Activated T-cell treated with anti-CD3 and anti-CD28 coated beads, Interleukin-2, amount 50 U/mL, for 4 hours (primary cell): Measurements from ENCODE around the gene UNC5C. TPM values are rescaled to one million over a fixed set of nuclear protein-coding genes. Genes with fewer than 3 reads are reported as not detected.

ENCODE experiments used
- ATAC-seq, 2 donors: fragments of 200-7000 bp; cut with Tn5 transposase; one replicate each; pipeline ENCODE4 v1.10.0; 2021
- DNase-seq: peaks from one replicate; pipeline ENCODE4 v3.0.0-alpha.2; 2020
- H3K27me3 Mint-ChIP-seq: one replicate; pipeline ENCODE4 v1.8.0; 2021; ENCODE audit warnings: low read depth, mixed read lengths
- H3K36me3 Mint-ChIP-seq: one replicate; pipeline ENCODE4 v1.8.0; 2022; ENCODE audit warnings: mixed read lengths; ENCODE audit not compliant: insufficient read depth
- H3K4me1 Mint-ChIP-seq: one replicate; pipeline ENCODE4 v1.8.0; 2021; ENCODE audit warnings: low read depth, mixed read lengths
- H3K4me3 Mint-ChIP-seq: one replicate; pipeline ENCODE4 v1.8.0; 2021; ENCODE audit warnings: mild to moderate bottlenecking, moderate library complexity, mixed read lengths
- H3K9me3 Mint-ChIP-seq: one replicate; pipeline ENCODE4 v1.8.0; 2021; ENCODE audit warnings: mixed read lengths
- total RNA-seq, 3 donors: library from RNA; stranded (reverse); gene quantifications; one replicate each; pipeline ENCODE4 v1.2.1, GENCODE V29; 2021

UNC5C gene
- total RNA-seq, 3 donors from 2014 or later, result 0.08 TPM; not detected in 2

DNA sequence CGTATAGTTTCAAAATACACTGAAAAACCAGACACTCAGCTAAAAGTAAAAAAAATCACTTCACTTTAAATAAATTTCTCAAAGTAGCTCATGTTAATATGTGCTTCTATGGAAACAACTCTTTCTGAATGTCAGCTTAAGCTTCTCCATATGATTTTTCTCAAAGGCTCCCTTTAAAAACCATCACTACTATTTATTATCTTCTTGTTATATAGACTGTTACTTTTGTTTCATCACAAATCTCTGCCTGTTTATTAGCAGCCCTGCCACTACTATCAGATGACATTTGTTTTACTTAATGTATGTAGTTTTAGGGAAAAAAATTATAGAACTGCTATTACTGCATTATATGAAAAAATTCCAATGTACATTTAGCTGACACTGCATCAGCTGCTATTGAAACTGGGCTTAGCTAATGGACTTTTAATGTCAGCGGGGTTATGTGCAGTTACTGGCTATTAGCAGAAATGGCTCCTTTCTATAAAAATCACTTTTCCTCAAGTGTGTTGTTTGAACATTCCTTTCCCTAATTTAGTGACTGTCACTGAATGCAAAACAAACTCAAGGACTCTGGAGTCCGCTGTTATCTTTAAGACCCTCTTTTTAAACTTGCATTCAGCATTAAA lies 10.8 kb downstream of the UNC5C start:
- Mint-ChIP-seq H3K4me3 (no peak overlapping the region), H3K27me3 (no peaks in the 10 kb centered on the region), H3K4me1 (no peaks in the 10 kb centered on the region), H3K9me3 (no peaks in the 10 kb centered on the region), H3K36me3 (no peaks in the 10 kb centered on the region)
- DNase-seq, result no peak
- no peak for ATAC-seq

DNA sequence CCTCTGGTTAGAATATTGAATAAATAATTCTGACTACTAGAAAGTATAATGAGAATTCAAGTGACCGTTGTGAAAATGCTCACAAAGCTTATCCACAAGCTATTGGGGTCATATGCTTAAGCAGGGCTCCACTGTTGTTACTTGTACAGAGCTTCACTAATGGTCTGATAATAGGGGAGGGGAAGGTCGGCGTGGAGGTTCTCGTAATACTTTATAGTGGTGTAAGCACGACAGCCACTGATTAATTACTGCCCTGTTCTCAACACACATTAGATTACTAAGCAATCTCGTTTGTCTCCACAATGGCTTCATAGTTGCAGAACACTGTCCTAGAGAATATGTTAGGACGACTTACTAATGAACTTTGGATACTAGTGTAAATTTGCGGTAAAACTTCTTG lies 11.6 kb downstream of the UNC5C start:
- DNase-seq (no peak), ATAC-seq (no peak)
- H3K27me3 Mint-ChIP-seq, result peaks cover 2% of the 10 kb centered on the region
- no peaks in the 10 kb centered on the region for H3K9me3 Mint-ChIP-seq
- no peaks in the 10 kb centered on the region for H3K4me1 Mint-ChIP-seq
- H3K4me3 Mint-ChIP-seq, result no peak overlapping the region
- no peaks in the 10 kb centered on the region for H3K36me3 Mint-ChIP-seq

DNA sequence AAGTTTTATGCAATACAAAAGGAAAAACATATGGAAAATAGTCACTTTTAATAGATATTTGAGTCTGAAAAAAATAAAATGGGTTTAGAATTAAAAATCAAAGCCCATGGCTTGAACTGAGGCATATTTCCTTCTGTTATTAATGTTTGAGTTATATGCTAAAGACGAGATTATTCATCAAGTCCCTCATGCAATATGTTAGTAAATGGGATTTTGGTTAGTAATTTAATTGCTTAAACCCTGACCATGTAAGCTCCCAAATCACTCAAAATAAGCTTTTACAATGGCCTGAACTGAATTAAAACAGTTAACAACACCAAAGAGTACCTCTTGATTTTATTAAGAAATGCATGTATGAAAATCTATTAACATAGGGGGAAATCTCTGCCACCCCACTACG lies 12.1 kb downstream of the UNC5C start:
- H3K4me3 Mint-ChIP-seq, result no peak overlapping the region
- DNase-seq (no peak), ATAC-seq (no peak)
- H3K36me3 Mint-ChIP-seq, result no peaks in the 10 kb centered on the region
- H3K9me3 Mint-ChIP-seq, result no peaks in the 10 kb centered on the region
- H3K27me3 Mint-ChIP-seq, result peaks cover 2% of the 10 kb centered on the region
- H3K4me1 Mint-ChIP-seq, result no peaks in the 10 kb centered on the region

DNA sequence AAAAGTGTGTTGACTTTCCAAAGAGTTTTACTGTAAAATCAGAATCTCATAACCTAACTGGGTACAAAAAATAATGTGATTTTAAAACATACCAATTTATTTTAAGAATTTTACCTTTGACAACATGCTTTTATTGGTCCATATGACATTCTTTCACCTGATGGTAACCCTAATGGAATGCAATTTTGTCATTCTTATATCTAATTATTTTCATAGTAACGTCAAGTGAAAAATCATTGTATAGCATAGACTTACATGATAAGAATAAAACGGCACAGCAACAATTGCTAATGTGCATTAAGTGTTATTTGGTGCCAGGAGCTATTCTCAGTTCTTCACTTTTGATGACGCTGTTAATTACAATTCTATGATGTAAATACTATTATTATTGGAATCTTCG lies 13.6 kb downstream of the UNC5C start:
- DNase-seq (no peak), ATAC-seq (no peak)
- Mint-ChIP-seq H3K27me3 (peaks cover 2% of the 10 kb centered on the region), H3K9me3 (no peaks in the 10 kb centered on the region), H3K4me3 (no peak overlapping the region), H3K4me1 (no peaks in the 10 kb centered on the region), H3K36me3 (no peaks in the 10 kb centered on the region)

DNA sequence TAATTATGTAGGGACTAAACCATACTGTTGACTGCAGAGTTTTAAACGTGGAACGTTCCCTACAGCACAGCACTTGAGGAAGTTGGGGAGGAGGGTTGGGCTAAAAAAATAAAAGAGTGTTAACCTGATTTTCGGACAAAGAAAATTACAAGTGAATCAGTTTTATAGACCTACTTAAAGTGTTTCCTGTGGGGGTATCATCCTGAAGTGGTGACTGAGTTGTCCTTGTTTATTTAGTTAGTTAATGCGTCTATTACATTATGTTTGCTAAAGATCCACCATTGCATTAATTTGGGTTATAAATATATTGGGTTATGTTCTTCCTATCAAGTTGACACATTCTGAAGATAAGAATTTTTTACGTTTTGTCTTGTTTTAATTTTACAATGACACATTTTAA lies 14.7 kb downstream of the UNC5C start:
- ATAC-seq, result no peak
- no peaks in the 10 kb centered on the region for H3K4me1 Mint-ChIP-seq

DNA sequence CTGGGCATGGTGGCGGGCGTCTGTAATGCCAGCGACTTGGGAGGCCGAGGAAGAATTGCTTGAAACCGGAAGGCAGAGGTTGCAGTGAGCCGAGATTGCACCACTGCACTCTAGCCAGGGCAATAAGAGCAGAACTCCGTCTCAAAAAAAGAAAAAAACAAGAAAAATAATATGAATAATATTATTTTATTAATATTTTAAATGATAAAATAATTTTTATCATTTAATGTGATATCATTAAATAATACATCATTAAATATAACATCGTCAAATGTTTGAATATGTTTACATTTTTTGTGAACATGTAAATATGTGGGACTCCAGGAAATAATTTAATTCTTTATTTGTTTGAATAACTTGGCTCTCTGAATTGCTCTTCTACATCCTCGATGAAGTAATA lies 15.5 kb downstream of the UNC5C start:
- ATAC-seq (no peak), DNase-seq (no peak)
- peaks cover 2% of the 10 kb centered on the region for H3K27me3 Mint-ChIP-seq
- H3K4me3 Mint-ChIP-seq, result no peak overlapping the region
- no peaks in the 10 kb centered on the region for H3K4me1 Mint-ChIP-seq
- no peaks in the 10 kb centered on the region for H3K9me3 Mint-ChIP-seq
- H3K36me3 Mint-ChIP-seq, result no peaks in the 10 kb centered on the region

More for the DNA sequence above, 14.7 kb downstream of the UNC5C start:
- Mint-ChIP-seq H3K9me3 (no peaks in the 10 kb centered on the region), H3K4me3 (no peak overlapping the region), H3K36me3 (no peaks in the 10 kb centered on the region), H3K27me3 (peaks cover 2% of the 10 kb centered on the region)
- no peak for DNase-seq

DNA sequence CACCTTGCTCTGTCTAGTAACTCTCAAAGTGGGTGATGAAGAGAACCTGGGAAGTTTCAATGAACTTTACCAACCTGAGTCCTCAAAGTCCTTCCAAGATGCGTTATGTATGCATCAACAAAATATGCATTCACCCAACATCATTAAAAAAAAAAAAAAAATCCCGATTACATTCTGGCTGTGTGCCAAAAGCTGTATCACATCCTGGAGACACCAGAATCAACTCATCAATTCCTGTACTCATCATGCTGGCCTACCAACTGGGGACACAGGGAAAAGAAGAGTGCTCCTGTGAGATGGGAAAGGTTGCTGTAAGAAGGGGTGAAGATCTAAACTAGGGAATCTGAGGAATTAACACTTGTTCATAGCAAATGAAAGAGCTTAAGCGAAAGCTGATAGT lies 16.5 kb downstream of the UNC5C start:
- Mint-ChIP-seq H3K4me3 (no peak overlapping the region), H3K9me3 (no peaks in the 10 kb centered on the region), H3K27me3 (peaks cover 2% of the 10 kb centered on the region), H3K36me3 (no peaks in the 10 kb centered on the region), H3K4me1 (no peaks in the 10 kb centered on the region)
- no peak for ATAC-seq
- no peak for DNase-seq

DNA sequence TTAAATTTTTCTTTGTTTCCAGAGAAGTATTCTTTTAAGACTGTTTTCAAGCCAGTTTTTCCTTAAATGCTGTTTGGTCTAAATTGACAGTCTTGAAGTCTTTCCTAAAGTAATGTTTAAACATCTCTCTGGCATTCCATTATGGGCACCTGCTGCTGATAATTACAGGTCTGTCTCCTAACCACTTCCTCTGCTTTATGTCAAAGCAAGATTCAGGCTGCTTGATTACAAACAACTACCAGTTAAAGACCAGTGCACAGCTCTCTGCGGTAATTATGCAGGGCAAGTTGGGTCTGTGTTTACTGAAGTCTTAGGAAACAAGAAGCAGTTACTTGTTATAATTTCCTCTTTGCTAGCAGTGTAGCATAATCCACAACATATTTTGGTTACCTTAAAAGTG lies 17.6 kb downstream of the UNC5C start:
- Mint-ChIP-seq H3K27me3 (peaks cover 2% of the 10 kb centered on the region), H3K4me3 (no peak overlapping the region), H3K4me1 (no peaks in the 10 kb centered on the region), H3K36me3 (no peaks in the 10 kb centered on the region), H3K9me3 (no peaks in the 10 kb centered on the region)
- ATAC-seq, result no peak
- DNase-seq, result no peak

DNA sequence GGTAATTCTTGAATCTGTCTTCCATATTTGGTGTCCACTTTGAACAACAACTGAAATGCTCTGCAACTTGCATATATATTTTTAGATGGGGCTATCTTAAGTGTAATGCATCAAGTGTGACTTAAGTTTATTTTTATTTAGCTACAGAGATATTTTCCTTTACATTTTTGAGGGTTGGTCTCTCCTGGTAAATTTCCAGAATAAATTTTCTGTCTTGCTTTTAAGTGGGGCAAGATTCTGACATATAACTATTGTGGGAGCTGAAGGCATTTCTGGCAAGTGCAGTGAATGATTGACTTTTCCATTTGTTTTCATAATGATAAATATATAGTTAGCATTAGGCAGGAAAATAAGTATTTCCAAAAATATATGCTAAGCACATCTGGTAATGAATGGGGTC lies 18.8 kb downstream of the UNC5C start:
- no peaks in the 10 kb centered on the region for H3K36me3 Mint-ChIP-seq

DNA sequence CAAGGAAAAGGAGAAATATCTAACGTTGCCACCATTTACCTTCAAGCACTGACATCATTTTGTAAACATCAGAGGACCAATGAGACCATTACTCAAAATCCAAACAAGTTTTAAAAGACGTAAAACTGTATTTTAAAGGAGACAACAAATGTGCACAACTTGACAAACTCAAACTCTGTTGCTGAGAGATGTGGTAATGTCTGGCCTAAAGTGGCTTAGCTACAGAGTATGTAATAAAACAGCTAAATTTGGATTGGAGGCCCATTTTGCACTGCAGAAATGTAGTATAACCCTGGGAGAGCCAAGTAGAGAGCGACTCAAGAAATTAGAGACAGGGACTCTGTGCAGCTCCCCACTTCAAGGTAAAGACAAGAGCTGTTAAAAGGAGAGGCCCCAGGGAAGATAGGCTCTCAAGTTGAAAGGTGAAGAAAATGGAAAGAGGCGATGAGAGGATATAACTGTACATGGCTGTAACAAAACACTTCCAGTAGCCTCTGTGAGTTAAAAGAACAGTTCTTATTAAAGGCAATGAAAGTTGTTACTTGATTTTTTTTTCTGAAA lies 20.3 kb downstream of the UNC5C start:
- Mint-ChIP-seq H3K36me3 (no peaks in the 10 kb centered on the region), H3K4me3 (no peak overlapping the region), H3K9me3 (no peaks in the 10 kb centered on the region), H3K27me3 (peaks cover 2% of the 10 kb centered on the region), H3K4me1 (no peaks in the 10 kb centered on the region)
- ATAC-seq, result no peak
- no peak for DNase-seq

More for the DNA sequence above, 18.8 kb downstream of the UNC5C start:
- Mint-ChIP-seq H3K4me1 (no peaks in the 10 kb centered on the region), H3K27me3 (peaks cover 2% of the 10 kb centered on the region), H3K9me3 (no peaks in the 10 kb centered on the region), H3K4me3 (no peak overlapping the region)
- ATAC-seq (no peak), DNase-seq (no peak)

DNA sequence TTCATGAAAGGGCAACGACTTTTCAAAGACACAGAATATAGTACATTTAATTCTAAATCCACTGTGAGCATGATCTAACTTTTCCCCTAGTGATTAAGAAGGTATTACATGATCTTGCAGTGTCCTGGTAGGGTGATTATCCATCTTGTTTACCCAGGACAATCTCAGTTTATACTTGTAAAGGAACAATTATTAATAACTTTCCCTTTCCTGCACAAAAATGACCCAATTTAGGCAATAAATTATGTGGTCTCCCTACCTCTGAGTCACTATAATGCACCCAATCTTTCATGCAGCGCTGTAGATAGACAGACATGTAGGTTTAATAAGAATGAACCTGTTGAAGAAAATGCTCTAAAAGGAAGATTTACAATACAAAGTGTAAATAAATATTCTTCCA lies 22.7 kb downstream of the UNC5C start:
- no peak for ATAC-seq
- no peaks in the 10 kb centered on the region for H3K9me3 Mint-ChIP-seq

DNA sequence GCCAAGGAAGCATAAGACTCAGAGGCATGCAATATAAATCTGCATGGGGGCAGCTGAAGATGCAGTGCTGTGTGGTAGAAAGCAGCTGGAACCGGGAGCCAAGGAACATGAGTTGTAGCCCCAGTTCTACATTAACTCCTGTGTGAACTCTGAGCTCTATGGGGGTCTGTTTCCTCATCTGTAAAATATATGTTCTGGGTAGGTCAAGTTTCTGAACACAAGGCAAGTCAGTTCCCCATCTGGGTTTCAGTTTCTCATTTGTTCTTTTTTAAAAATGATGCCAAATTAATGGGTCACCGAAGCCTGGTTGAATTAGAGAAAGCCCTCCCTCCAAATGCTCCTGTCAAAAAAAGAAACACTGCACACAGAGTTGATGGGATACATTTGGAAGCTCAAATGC lies 24.0 kb downstream of the UNC5C start:
- no peaks in the 10 kb centered on the region for H3K36me3 Mint-ChIP-seq
- no peaks in the 10 kb centered on the region for H3K27me3 Mint-ChIP-seq
- no peaks in the 10 kb centered on the region for H3K4me1 Mint-ChIP-seq
- DNase-seq, result no peak
- no peak for ATAC-seq
- H3K4me3 Mint-ChIP-seq, result no peak overlapping the region
- H3K9me3 Mint-ChIP-seq, result no peaks in the 10 kb centered on the region

More for the DNA sequence above, 22.7 kb downstream of the UNC5C start:
- no peaks in the 10 kb centered on the region for H3K36me3 Mint-ChIP-seq
- DNase-seq, result no peak
- H3K27me3 Mint-ChIP-seq, result no peaks in the 10 kb centered on the region
- no peaks in the 10 kb centered on the region for H3K4me1 Mint-ChIP-seq
- no peak overlapping the region for H3K4me3 Mint-ChIP-seq

DNA sequence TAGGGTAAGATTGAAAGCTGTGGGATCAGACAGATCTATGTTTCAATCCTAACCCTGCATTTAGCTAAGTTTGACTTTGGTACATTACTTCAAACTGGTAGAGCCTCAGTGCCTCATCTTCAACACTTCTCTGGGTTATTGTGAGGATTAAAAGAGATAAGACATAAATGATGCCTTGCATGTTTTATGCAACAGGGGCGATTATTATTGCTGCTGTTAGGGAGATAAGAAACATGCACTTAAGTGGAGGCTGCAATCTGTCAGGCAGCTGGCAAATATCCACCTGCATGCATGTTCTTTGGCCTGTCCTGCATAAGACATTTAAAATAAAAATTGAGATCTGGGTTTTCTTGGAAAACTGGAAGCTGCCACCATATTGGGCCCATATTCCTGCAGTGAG lies 24.6 kb downstream of the UNC5C start:
- Mint-ChIP-seq H3K9me3 (no peaks in the 10 kb centered on the region), H3K27me3 (no peaks in the 10 kb centered on the region), H3K4me1 (no peaks in the 10 kb centered on the region), H3K36me3 (no peaks in the 10 kb centered on the region), H3K4me3 (no peak overlapping the region)
- DNase-seq, result no peak
- no peak for ATAC-seq

DNA sequence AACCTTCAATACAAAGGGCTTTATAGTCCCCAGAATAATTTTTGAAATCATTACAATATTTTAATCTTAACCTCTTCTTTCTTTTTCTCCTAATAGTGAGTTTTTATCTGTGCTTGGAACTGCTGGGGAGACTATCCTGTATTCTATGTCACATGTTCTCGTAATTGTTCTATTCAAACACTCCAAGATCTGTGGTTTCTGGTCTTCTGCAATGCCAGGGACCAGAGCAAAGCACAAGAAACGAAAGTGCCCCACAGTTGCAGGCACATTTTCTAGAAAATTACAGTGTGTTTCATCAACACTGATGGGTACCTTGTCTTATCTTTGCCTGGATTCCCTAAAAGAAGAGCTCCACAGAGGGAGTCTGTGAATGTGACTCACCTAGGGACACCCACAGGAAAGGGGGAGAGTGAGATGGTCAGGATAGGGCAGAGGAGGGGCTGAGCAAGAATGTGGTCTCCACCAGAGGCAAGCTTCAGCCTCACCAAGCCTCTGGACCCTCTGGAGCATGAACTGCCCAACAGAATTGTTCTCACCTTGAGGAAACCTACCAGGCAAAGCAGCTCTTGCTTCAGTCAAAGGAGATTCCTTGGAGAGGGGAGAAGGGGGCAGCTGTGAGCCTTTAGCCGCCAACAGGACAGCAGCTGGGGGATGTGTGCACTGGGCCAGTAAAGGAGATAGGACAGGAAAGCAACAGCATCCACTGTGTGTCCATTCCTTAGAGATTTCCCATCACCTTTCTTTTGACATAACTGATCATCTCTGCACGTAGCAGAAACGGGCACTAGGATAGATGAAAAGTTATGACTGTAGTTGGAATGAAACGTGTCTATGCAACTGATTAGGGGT lies 25.9 kb downstream of the UNC5C start:
- Mint-ChIP-seq H3K36me3 (no peaks in the 10 kb centered on the region), H3K27me3 (no peaks in the 10 kb centered on the region), H3K4me3 (no peak overlapping the region), H3K4me1 (no peaks in the 10 kb centered on the region), H3K9me3 (no peaks in the 10 kb centered on the region)
- no peak for ATAC-seq
- DNase-seq, result no peak
